ENCODE measurements around the gene A2ML1. TPM values are rescaled to one million over a fixed set of nuclear protein-coding genes. Genes with fewer than 3 reads are reported as not detected.

A2ML1 gene
- total and polyA plus RNA-seq, 2 donors (not counting 3 experiments of a cell fraction or from before 2014, with no cell fraction given) = not detected

DNA sequence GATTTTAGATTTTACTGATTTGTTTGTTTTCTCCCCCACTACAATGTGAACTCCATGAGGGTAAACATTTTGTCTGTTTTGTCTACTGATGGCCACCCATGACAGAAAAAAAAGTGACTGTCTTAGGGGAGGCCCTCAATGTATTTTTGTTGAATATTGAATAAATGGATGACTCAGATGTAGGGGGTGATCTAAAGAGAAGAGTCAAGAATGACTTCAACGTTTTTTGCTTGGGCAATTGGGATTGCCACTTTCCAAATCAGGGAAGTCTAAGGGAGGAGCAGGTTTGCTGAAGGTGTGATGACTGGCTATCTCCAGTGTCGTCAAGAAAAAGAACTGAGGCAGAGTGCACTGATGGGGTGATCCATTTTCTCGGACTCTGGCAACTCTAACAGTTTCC lies 81.2 kb downstream of the A2ML1 start:
- Histone ChIP-seq H2AFZ (ENCODE audit: low read depth, low read length) (no peak overlapping the region), H3K4me2 (ENCODE audit: insufficient read depth, low read length) (no peak overlapping the region), H3K27ac (ENCODE audit: insufficient read depth, low read depth, low read length) (no peak overlapping the region), H4K20me1 (replicated peaks; ENCODE audit: control insufficient read depth, extremely low read depth, insufficient read depth, low read length) (no peaks in the 10 kb centered on the region), H3K4me1 (ENCODE audit: control insufficient read depth, extremely low read depth, insufficient read depth, low read length) (no peaks in the 10 kb centered on the region), H3K4me3 (replicated peaks in 1 of 3; ENCODE audit: insufficient read depth in 1 of 3, low read depth in 1 of 3, low read length in 3 of 3) (no peak overlapping the region), H3K9me3 (replicated peaks; ENCODE audit: control insufficient read depth, insufficient read depth, low read length) (no peaks in the 10 kb centered on the region), H3K9me1 (replicated peaks; ENCODE audit: control insufficient read depth, extremely low read depth, insufficient read depth, low read length) (no peaks in the 10 kb centered on the region), H3K27me3 (ENCODE audit: control insufficient read depth in 2 of 2, insufficient read depth in 2 of 2, low read length in 2 of 2) (peaks cover 0 to 3% of the 10 kb centered on the region in 2 experiments), H3K9ac (replicated peaks; ENCODE audit: extremely low read depth, insufficient read depth, low read length) (no peak overlapping the region), H3K36me3 (ENCODE audit: control insufficient read depth in 2 of 2, extremely low read depth in 1 of 2, insufficient read depth in 2 of 2, low read length in 2 of 2) (no peaks in the 10 kb centered on the region), H3K79me2 (ENCODE audit: control insufficient read depth, insufficient read depth, low read length) (no peaks in the 10 kb centered on the region)
- ChIA-PET CTCF (no interaction called here), POLR2A (no interaction called here)
- dilution Hi-C loops (cut with MboI; ENCODE audit: extremely low pct_ligation_motif_present, low sequenced_read_pairs) (no loop called here), intact Hi-C loops (cut with micrococcal nuclease) (no loop called here)
- FAIRE-seq (no peak), DNase-seq (ENCODE audit: low read depth, low spot score) (no peak)
- BruUV-seq (replicated peaks) = no TSS peak
- TF ChIP-seq GATA2 (IDR thresholded peaks at IDR 0.05; ENCODE audit: insufficient read depth, insufficient read length, low read depth, low read length) (no peak), JUN (IDR thresholded peaks at IDR 0.05; ENCODE audit: borderline replicate concordance, insufficient read depth, insufficient read length, low read depth) (no peak), FOS (IDR thresholded peaks at IDR 0.05; ENCODE audit: borderline replicate concordance, insufficient read depth, low read length) (no peak), MYC (IDR thresholded peaks at IDR 0.05; ENCODE audit: low read depth, low read length) (no peak), EZH2 (IDR thresholded peaks at IDR 0.05; ENCODE audit: borderline replicate concordance, low read depth, low read length, severe bottlenecking) (no peak), POLR2A (IDR thresholded peaks at IDR 0.05; ENCODE audit: low read depth, low read length) (no peak), POLR2AphosphoS5 (IDR thresholded peaks at IDR 0.05; ENCODE audit: insufficient read depth, low read depth, low read length) (no peak)
- TF ChIP-seq, protein P1, sequence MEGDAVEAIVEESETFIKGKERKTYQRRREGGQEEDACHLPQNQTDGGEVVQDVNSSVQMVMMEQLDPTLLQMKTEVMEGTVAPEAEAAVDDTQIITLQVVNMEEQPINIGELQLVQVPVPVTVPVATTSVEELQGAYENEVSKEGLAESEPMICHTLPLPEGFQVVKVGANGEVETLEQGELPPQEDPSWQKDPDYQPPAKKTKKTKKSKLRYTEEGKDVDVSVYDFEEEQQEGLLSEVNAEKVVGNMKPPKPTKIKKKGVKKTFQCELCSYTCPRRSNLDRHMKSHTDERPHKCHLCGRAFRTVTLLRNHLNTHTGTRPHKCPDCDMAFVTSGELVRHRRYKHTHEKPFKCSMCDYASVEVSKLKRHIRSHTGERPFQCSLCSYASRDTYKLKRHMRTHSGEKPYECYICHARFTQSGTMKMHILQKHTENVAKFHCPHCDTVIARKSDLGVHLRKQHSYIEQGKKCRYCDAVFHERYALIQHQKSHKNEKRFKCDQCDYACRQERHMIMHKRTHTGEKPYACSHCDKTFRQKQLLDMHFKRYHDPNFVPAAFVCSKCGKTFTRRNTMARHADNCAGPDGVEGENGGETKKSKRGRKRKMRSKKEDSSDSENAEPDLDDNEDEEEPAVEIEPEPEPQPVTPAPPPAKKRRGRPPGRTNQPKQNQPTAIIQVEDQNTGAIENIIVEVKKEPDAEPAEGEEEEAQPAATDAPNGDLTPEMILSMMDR (IDR thresholded peaks at IDR 0.05; ENCODE audit: extremely low read depth in 1 of 2, insufficient read depth in 1 of 2, low read depth in 1 of 2, low read length in 2 of 2) = no peak
- TF ChIP-seq, protein P2, sequence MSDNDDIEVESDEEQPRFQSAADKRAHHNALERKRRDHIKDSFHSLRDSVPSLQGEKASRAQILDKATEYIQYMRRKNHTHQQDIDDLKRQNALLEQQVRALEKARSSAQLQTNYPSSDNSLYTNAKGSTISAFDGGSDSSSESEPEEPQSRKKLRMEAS (IDR thresholded peaks at IDR 0.05; ENCODE audit: insufficient read depth, insufficient read length) = no peak

Measured in endothelial cell of umbilical vein (primary cell).